Stimulated activated CD8-positive, alpha-beta memory T cell treated with anti-CD3 and anti-CD28 coated beads, Interleukin-15, amount 100 ng/mL, for 24 hours (primary cell): ENCODE measurements around the gene SULT6B1.
"Not testable (repeated sequence)": the region's sequence is repeated elsewhere in the genome, so short reads cannot be mapped to it uniquely, and the experiment has no call there.

Source experiments
- DNase-seq: peaks from one replicate; pipeline ENCODE4 v3.0.0-alpha.2; 2020; ENCODE audit warnings: low read depth

SULT6B1 gene

GRCh38 chr2:37188570-37188969 lies at the start of gene SULT6B1:
Gene SULT6B1, minus strand, starts transcription at chr2:37188670. Its CDS starts 30 bp downstream, at chr2:37188640.
- DNase-seq = no peak

- DNase-seq = no peak
Observed at GRCh38 chr2:37232131-37232933, 43.9 kb upstream of the SULT6B1 start.

GRCh38 chr2:37231241-37232130 lies 43.0 kb upstream of the SULT6B1 start, which contains the start of the genes CEBPZ and NDUFAF7:
Gene CEBPZ, minus strand, starts transcription at chr2:37231596. Its CDS starts 29 bp downstream, at chr2:37231567.
Gene NDUFAF7, plus strand, starts transcription at chr2:37231658. Its CDS starts 48 bp downstream, at chr2:37231706.
- peak; percentile 67 for DNase-seq

- no peak for DNase-seq
Observed at GRCh38 chr2:37230581-37230980, 42.1 kb upstream of the SULT6B1 start.

- DNase-seq = no peak
Observed at GRCh38 chr2:37228788-37229187, 40.3 kb upstream of the SULT6B1 start.

GRCh38 chr2:37226863-37227262 lies 38.4 kb upstream of the SULT6B1 start:
- DNase-seq = no peak

- DNase-seq = not testable (repeated sequence)
Observed at GRCh38 chr2:37225129-37225528, 36.7 kb upstream of the SULT6B1 start.

- no peak for DNase-seq
Observed at GRCh38 chr2:37224063-37224462, 35.6 kb upstream of the SULT6B1 start.

GRCh38 chr2:37223131-37223530 lies 34.7 kb upstream of the SULT6B1 start:
- no peak for DNase-seq

- DNase-seq = no peak
Observed at GRCh38 chr2:37219046-37219445, 30.6 kb upstream of the SULT6B1 start.

GRCh38 chr2:37215250-37215649 lies 26.8 kb upstream of the SULT6B1 start:
- DNase-seq = no peak

GRCh38 chr2:37211939-37212338 lies 23.5 kb upstream of the SULT6B1 start:
- DNase-seq = no peak

GRCh38 chr2:37211212-37211611 lies 22.7 kb upstream of the SULT6B1 start:
- DNase-seq = no peak

- not testable (repeated sequence) for DNase-seq
Observed at GRCh38 chr2:37206760-37207159, 18.3 kb upstream of the SULT6B1 start.

GRCh38 chr2:37205689-37206341 lies 17.3 kb upstream of the SULT6B1 start:
- no peak for DNase-seq

GRCh38 chr2:37205071-37205661 lies 16.7 kb upstream of the SULT6B1 start:
- DNase-seq = not testable (repeated sequence)

- no peak for DNase-seq
Observed at GRCh38 chr2:37203708-37204107, 15.2 kb upstream of the SULT6B1 start.

GRCh38 chr2:37201766-37202165 lies 13.3 kb upstream of the SULT6B1 start:
- DNase-seq = no peak

- no peak for DNase-seq
Observed at GRCh38 chr2:37201208-37201607, 12.7 kb upstream of the SULT6B1 start.

- DNase-seq = no peak
Observed at GRCh38 chr2:37198681-37199065, 10.2 kb upstream of the SULT6B1 start.

- peak; percentile 77 for DNase-seq
Observed at GRCh38 chr2:37196320-37197195, 8.1 kb upstream of the SULT6B1 start, which contains the start of gene CEBPZOS. Gene CEBPZOS, plus strand, starts transcription at chr2:37196496. Its CDS starts 3,209 bp downstream, at chr2:37199705.
